ENCODE measurements around the gene ZSWIM7. TPM values are rescaled to one million over a fixed set of nuclear protein-coding genes. Genes with fewer than 3 reads are reported as not detected.

The ZSWIM7 gene
- total RNA-seq, 1 experiment from 2014 or later = 37.8 TPM

GRCh38 chr17:16027708-16028584 is 28.4 kb upstream of the ZSWIM7 start:
- H4K8ac ChIP-seq (replicated peaks; ENCODE audit: insufficient read length, low read depth, low read length) = no peak overlapping the region
- no peak overlapping the region for H3K4ac ChIP-seq (ENCODE audit: low read depth, low read length)
- no peaks in the 10 kb centered on the region for H3K23me2 ChIP-seq (ENCODE audit: insufficient read length, low read depth, low read length, poor library complexity, severe bottlenecking)
- H4K91ac ChIP-seq (ENCODE audit: insufficient read length, low read depth, low read length) = no peak overlapping the region
- no CpG with 5 or more reads among the region's 5 CpGs for WGBS (ENCODE audit: extremely low coverage, insufficient read length, low lambda C conversion rate)
- no peak overlapping the region for H2AK5ac ChIP-seq (ENCODE audit: insufficient read length, low read length)
- H3K9me3 ChIP-seq (ENCODE audit: control insufficient read depth, low read depth, low read length) = no peaks in the 10 kb centered on the region
- no peaks in the 10 kb centered on the region for H3K4me1 ChIP-seq (ENCODE audit: insufficient read depth, low read length)
- Mint-ChIP-seq H3K27ac (peak overlapping the region in 2 of 3 experiments; percentile 51 to 65; a peak in 3 of 7 replicates), H3K4me1 (peaks cover 0 to 8% of the 10 kb centered on the region in 2 experiments; a peak in 2 of 4 replicates), H3K9me3 (no peaks in the 10 kb centered on the region; a peak in 2 of 5 replicates), H3K4me3 (no peak overlapping the region), H3K27me3 (ENCODE audit: low read depth) (no peaks in the 10 kb centered on the region), H3K36me3 (ENCODE audit: insufficient read depth in 1 of 3, low read depth in 3 of 3) (peaks cover 40 to 82% (median 79%) of the 10 kb centered on the region in 3 experiments)
- H2AFZ ChIP-seq (ENCODE audit: low read length) = no peak overlapping the region
- no peaks in the 10 kb centered on the region for H3K79me1 ChIP-seq (ENCODE audit: insufficient read depth, low read depth, low read length, poor library complexity, severe bottlenecking)
- H2BK20ac ChIP-seq (ENCODE audit: low read depth, low read length, poor library complexity, severe bottlenecking) = no peak overlapping the region
- DNase-seq = no peak
- H3K14ac ChIP-seq (ENCODE audit: insufficient read depth, low read length) = no peak overlapping the region
- no peak overlapping the region for H3K18ac ChIP-seq (ENCODE audit: insufficient read length, low read depth, low read length)
- no peak overlapping the region for H3K9ac ChIP-seq (ENCODE audit: extremely low read depth, insufficient read length, low read length)
- H3K23ac ChIP-seq (ENCODE audit: insufficient read length, low read depth, low read length) = no peak overlapping the region
- no peaks in the 10 kb centered on the region for H3K27me3 ChIP-seq (ENCODE audit: insufficient read depth, low read length)
- no peak overlapping the region for H3T11ph ChIP-seq (ENCODE audit: low read length)
- H4K5ac ChIP-seq (ENCODE audit: insufficient read length, low read depth, low read length) = no peak overlapping the region
- no peak overlapping the region for H3K27ac ChIP-seq (ENCODE audit: insufficient read length, low read depth, low read length)
- no peak overlapping the region for H2BK15ac ChIP-seq (ENCODE audit: low read depth, low read length)
- peaks cover 2% of the 10 kb centered on the region for H4K20me1 ChIP-seq (ENCODE audit: control insufficient read depth, insufficient read depth, insufficient read length)
- H2BK5ac ChIP-seq (ENCODE audit: insufficient read length, low read length) = no peak overlapping the region
- no peak for TF ChIP-seq CTCF (conservative IDR thresholded peaks at IDR 0.05)
- no peak overlapping the region for H2BK12ac ChIP-seq (ENCODE audit: insufficient read length, low read depth, low read length)
- H3K4me2 ChIP-seq (ENCODE audit: insufficient read depth, insufficient read length, low read length) = no peak overlapping the region
- H2BK120ac ChIP-seq (ENCODE audit: low read depth, low read length, poor library complexity, severe bottlenecking) = no peak overlapping the region
- H3K56ac ChIP-seq (ENCODE audit: insufficient read length, low read depth, low read length) = no peak overlapping the region
- no peaks in the 10 kb centered on the region for H3K79me2 ChIP-seq (ENCODE audit: insufficient read depth, low read length)
